Aorta (tissue), 4 donors: Measurements from ENCODE around the gene KLHL35. TPM values are rescaled to one million over a fixed set of nuclear protein-coding genes. Genes with fewer than 3 reads are reported as not detected.

Source experiments
- polyA plus RNA-seq, 2 donors: library from polyadenylated mRNA; stranded (reverse); fragments of 200-250 nt; gene quantifications; one replicate each; pipeline ENCODE4 v1.2.3, GENCODE V29; 2013
- total RNA-seq, 2 donors: library from RNA; stranded (reverse); fragmentation: NEBNext Ultra II Directional; extraction: Animal tissue kit (Norgen Biotek cat#: 25700); gene quantifications; one replicate each; pipeline ENCODE4 v1.2.1, GENCODE V29; 2021
- donor health status: healthy with polysubstance abuse.
- donor health status: Bipolar disorder and iron deficiency.
- donor health status: DM: no; HTN: no; CAD: no.
- donor health status: DM: yes; HTN: yes; CAD: no.

The KLHL35 gene
- total and polyA plus RNA-seq, 4 donors: 0.75 to 3.1 (median 1.8) TPM

Other genes starting within 250 kb of the KLHL35 start
- gene TPBGL, start 192.4 kb downstream of the KLHL35 start, total RNA-seq: under 1 TPM; 0.30 to 0.36 TPM
- gene TPBGL, start 192.4 kb downstream of the KLHL35 start, polyA plus RNA-seq: not detected
- gene ARRB1, start 81.5 kb downstream of the KLHL35 start, total RNA-seq: 10 to 100 TPM; 31.3 to 76.1 TPM
- gene ARRB1, start 81.5 kb downstream of the KLHL35 start, polyA plus RNA-seq: 10 to 100 TPM in 1 of 2 donors, 1 to 10 TPM in 1; 5.8 to 10.8 TPM
- gene RPS3, start 33.7 kb downstream of the KLHL35 start, total RNA-seq: 1,000 to 10,000 TPM; 1,466 to 1,593 TPM
- 1,000 to 10,000 TPM; 2,194 to 3,688 TPM for gene RPS3, start 33.7 kb downstream of the KLHL35 start, polyA plus RNA-seq
- 10 to 100 TPM; 29.4 to 53.0 TPM for gene GDPD5, start 92.7 kb upstream of the KLHL35 start, total RNA-seq
- gene GDPD5, start 92.7 kb upstream of the KLHL35 start, polyA plus RNA-seq: 10 to 100 TPM in 1 of 2 donors, 1 to 10 TPM in 1; 3.5 to 38.9 TPM
- gene SERPINH1, start 129.1 kb upstream of the KLHL35 start, total RNA-seq: 100 to 1,000 TPM; 206 to 256 TPM
- 100 to 1,000 TPM in 1 of 2 donors, 10 to 100 TPM in 1; 59.4 to 112 TPM for gene SERPINH1, start 129.1 kb upstream of the KLHL35 start, polyA plus RNA-seq
- gene MAP6, start 235.8 kb upstream of the KLHL35 start, total RNA-seq: 10 to 100 TPM in 1 of 2 donors, 1 to 10 TPM in 1; 8.8 to 13.8 TPM
- 10 to 100 TPM in 1 of 2 donors, 1 to 10 TPM in 1; 6.4 to 16.7 TPM for gene MAP6, start 235.8 kb upstream of the KLHL35 start, polyA plus RNA-seq